A549 (cell line): ENCODE results near the gene GPR137B.

Experiments
- CEBPB ChIP-seq, 2 experiments: fragments of >200 bp in 1 of 2; sonication (Bioruptor Twin) in 1 of 2; formaldehyde crosslinking in 1 of 2; IDR thresholded peaks; 2 replicates each; pipeline ENCODE4 v1.6.1; 2012 to 2016
- EP300 ChIP-seq, 2 experiments: fragments of >200 bp; sonication (Bioruptor Twin); formaldehyde crosslinking; IDR thresholded peaks; 2 replicates in 1 of 2; 3 replicates in 1 of 2; pipeline ENCODE4 v1.6.1; 2016 to 2017
- HDAC2 ChIP-seq: fragments of 200-600 bp; sonication (generic); IDR thresholded peaks from 2 replicates; pipeline ENCODE4 v1.6.1; 2016
- JUN ChIP-seq, 2 experiments: fragments of >200 bp; sonication (Bioruptor Twin); formaldehyde crosslinking; IDR thresholded peaks; 2 replicates in 1 of 2; 3 replicates in 1 of 2; pipeline ENCODE4 v1.6.1; 2016 to 2017
- KDM5A ChIP-seq: fragments of 200-600 bp; sonication (generic); IDR thresholded peaks from 2 replicates; pipeline ENCODE4 v1.6.1; 2016; ENCODE audit warnings: antibody characterized with exemption, mild to moderate bottlenecking
- MAFK ChIP-seq: fragments of 450-650 bp; IDR thresholded peaks from 2 replicates; pipeline ENCODE4 v1.6.1; 2014; ENCODE audit not compliant: partially characterized antibody
- POLR2A ChIP-seq: IDR thresholded peaks from 2 replicates; pipeline ENCODE4 v1.6.1; 2012; ENCODE audit warnings: mild to moderate bottlenecking, low read length
- POLR2AphosphoS2 ChIP-seq: conservative IDR thresholded peaks from 2 replicates; pipeline ENCODE4 v1.6.1; 2012; ENCODE audit warnings: low read length, improper control_type of control experiment, inconsistent platforms
- RAD21 ChIP-seq, 2 experiments: fragments of >200 bp in 1 of 2; sonication (Bioruptor Twin) in 1 of 2; formaldehyde crosslinking in 1 of 2; IDR thresholded peaks in 1 of 2; conservative IDR thresholded peaks in 1 of 2; 2 replicates in 1 of 2; 3 replicates in 1 of 2; pipeline ENCODE4 v1.6.1; 2012 to 2018; ENCODE audit warnings: inconsistent platforms in 1 of 2
- RCOR1 ChIP-seq: fragments of 150-350 bp; IDR thresholded peaks from 2 replicates; pipeline ENCODE4 v1.6.1; 2014; ENCODE audit warnings: antibody characterized with exemption, low read length, low read depth
- RFX5 ChIP-seq: fragments of 450-650 bp; IDR thresholded peaks from 2 replicates; pipeline ENCODE4 v1.7.1; 2014; ENCODE audit warnings: antibody characterized with exemption, mild to moderate bottlenecking, moderate library complexity
- RNF2 ChIP-seq: fragments of 200-600 bp; sonication (generic); IDR thresholded peaks from 2 replicates; pipeline ENCODE4 v1.6.1; 2016; ENCODE audit warnings: low read depth, mild to moderate bottlenecking, antibody characterized with exemption, moderate library complexity, borderline replicate concordance
- ZNF302 ChIP-seq: fragments of 250-450 bp; sonication (Bioruptor Pico); IDR thresholded peaks from 2 replicates; pipeline ENCODE4 v1.9.0; 2021; ENCODE audit warnings: inconsistent platforms, mild to moderate bottlenecking, moderate library complexity
- TF ChIP-seq, protein P1 (sequence below): fragments of >200 bp; sonication (Bioruptor Twin); formaldehyde crosslinking; IDR thresholded peaks from 3 replicates; pipeline ENCODE4 v1.5.1; 2016

DNA sequence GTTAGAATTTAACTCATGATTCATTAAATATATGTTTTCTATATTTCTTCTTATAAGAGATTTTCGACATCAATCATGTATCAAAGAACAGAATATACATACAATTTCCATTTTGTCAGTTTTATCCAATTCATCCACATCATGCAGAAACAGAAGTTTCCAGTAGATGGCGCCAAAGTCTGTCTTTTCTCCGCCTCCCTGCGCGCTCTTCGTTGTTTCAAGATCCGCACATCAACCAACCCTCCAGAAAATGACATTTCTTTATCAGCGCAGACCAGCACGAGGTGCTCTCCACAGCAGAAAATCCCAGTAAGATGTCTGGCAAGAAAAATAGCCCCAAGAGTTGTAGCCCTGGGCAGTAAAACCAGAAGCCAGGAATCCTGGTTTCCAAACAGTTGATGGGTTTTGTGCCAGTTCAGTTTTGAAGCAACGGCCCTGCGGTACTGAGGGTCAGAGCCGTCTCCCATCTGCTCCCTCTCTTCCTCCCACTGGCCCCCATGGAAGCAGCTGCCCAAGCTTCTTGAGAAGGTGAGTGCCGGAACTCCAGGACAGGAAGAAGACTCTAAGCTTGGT, 38.6 kb upstream of the GPR137B start:
- TF ChIP-seq RAD21 (conservative IDR thresholded peaks at IDR 0.05 in 1 of 2, IDR thresholded peaks at IDR 0.05 in 1 of 2) (peak; percentile 94 to 96), POLR2AphosphoS2 (no peak), POLR2A (no peak), HDAC2 (no peak), RFX5 (no peak), RNF2 (no peak), RCOR1 (no peak), MAFK (no peak), CEBPB (IDR thresholded peaks at IDR 0.05) (no peak), EP300 (IDR thresholded peaks at IDR 0.05) (no peak), KDM5A (no peak), ZNF302 (CRISPR knock-in tag) (no peak), JUN (IDR thresholded peaks at IDR 0.05) (no peak)
- TF ChIP-seq, protein P1, sequence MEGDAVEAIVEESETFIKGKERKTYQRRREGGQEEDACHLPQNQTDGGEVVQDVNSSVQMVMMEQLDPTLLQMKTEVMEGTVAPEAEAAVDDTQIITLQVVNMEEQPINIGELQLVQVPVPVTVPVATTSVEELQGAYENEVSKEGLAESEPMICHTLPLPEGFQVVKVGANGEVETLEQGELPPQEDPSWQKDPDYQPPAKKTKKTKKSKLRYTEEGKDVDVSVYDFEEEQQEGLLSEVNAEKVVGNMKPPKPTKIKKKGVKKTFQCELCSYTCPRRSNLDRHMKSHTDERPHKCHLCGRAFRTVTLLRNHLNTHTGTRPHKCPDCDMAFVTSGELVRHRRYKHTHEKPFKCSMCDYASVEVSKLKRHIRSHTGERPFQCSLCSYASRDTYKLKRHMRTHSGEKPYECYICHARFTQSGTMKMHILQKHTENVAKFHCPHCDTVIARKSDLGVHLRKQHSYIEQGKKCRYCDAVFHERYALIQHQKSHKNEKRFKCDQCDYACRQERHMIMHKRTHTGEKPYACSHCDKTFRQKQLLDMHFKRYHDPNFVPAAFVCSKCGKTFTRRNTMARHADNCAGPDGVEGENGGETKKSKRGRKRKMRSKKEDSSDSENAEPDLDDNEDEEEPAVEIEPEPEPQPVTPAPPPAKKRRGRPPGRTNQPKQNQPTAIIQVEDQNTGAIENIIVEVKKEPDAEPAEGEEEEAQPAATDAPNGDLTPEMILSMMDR = peak; percentile 95
